ENCODE data around the gene SULT1C2. TPM values are rescaled to one million over a fixed set of nuclear protein-coding genes. Genes with fewer than 3 reads are reported as not detected.

The SULT1C2 gene
- total and polyA plus RNA-seq, 2 of the 4 experiments (the other 2 are of a cell fraction): 0.09 TPM; not detected in 1

- dilution Hi-C loops (cut with HindIII; ENCODE audit: low sequenced_read_pairs, unreplicated experiment) (no loop called here), intact Hi-C loops (cut with micrococcal nuclease) (no loop called here), in situ Hi-C loops (cut with MboI; ENCODE audit: low sequenced_read_pairs) (no loop called here)
- no peaks in the 10 kb centered on the region for H3K9me3 ChIP-seq (ENCODE audit: control insufficient read depth, insufficient read depth, low read length)
- ATAC-seq (ENCODE audit: low read depth) (peak; percentile 87), DNase-seq (peak; percentile 91)
- no peak overlapping the region for H4K5ac ChIP-seq (ENCODE audit: low read depth, low read length)
- no peak overlapping the region for H3K4me3 ChIP-seq (ENCODE audit: insufficient read depth, low read depth, low read length)
- peak overlapping the region; percentile 54 for H2BK20ac ChIP-seq (ENCODE audit: low read depth, low read length)
- H3K23ac ChIP-seq (ENCODE audit: low read depth, low read length): no peak overlapping the region
- TF ChIP-seq FOS (IDR thresholded peaks at IDR 0.05; ENCODE audit: low read depth, low read length) (peak; percentile 59; the same call in 1 of the 2 replicates), CEBPB (IDR thresholded peaks at IDR 0.05; ENCODE audit: low read depth, low read length) (peak; percentile 70), CTCF (conservative IDR thresholded peaks at IDR 0.05; ENCODE audit: low read depth, low read length) (no peak)
- peak overlapping the region; percentile 53; the same call in 1 of the 2 replicates for H3K18ac ChIP-seq (ENCODE audit: low read depth, low read length)
- H3K79me1 ChIP-seq (ENCODE audit: low read depth in 1 of 2, low read length in 2 of 2): no peaks in the 10 kb centered on the region
- peak overlapping the region; percentile 67 for H3K4me2 ChIP-seq (ENCODE audit: low read depth, low read length)
- H2BK15ac ChIP-seq (ENCODE audit: low read depth, low read length): 0 out of 3 replicates have a peak overlapping the region, but pooled peaks have one; percentile 39
- H3K4me1 ChIP-seq (ENCODE audit: control insufficient read depth, insufficient read depth, low read length): peaks cover 18% of the 10 kb centered on the region
- H2BK120ac ChIP-seq (ENCODE audit: low read depth, low read length): peak overlapping the region; percentile 41; the same call in 1 of the 2 replicates
- no peak overlapping the region for H3K56ac ChIP-seq (ENCODE audit: extremely low read depth, insufficient read depth, low read length)
- H2AK9ac ChIP-seq (replicated peaks; ENCODE audit: low read depth, low read length, poor library complexity): no peak overlapping the region
- H3K36me3 ChIP-seq (ENCODE audit: control insufficient read depth, insufficient read depth, low read length): no peaks in the 10 kb centered on the region
- H2AK5ac ChIP-seq (ENCODE audit: low read depth, low read length): no peak overlapping the region
- WGBS, 2 experiments (ENCODE audit: extremely low coverage in 2 of 2, insufficient read length in 1 of 2): no CpG with 5 or more reads among the region's 4 CpGs
- no TSS peak for BruUV-seq (replicated peaks)
- POLR2A ChIA-PET (ENCODE audit: unreplicated experiment): no interaction called here
- H3K27me3 ChIP-seq (ENCODE audit: control insufficient read depth, insufficient read depth, low read length): peaks cover 10% of the 10 kb centered on the region
- H2BK5ac ChIP-seq (ENCODE audit: low read depth, low read length, poor library complexity, severe bottlenecking): peak overlapping the region; percentile 80
- H3K9ac ChIP-seq (ENCODE audit: low read depth, low read length): no peak overlapping the region
- peak overlapping the region; percentile 27; the same call in 1 of the 2 replicates for H3K14ac ChIP-seq (replicated peaks; ENCODE audit: low read depth, low read length)
- no peak overlapping the region for H2AFZ ChIP-seq (replicated peaks; ENCODE audit: low read length, poor library complexity)
- CTCF ChIA-PET: no interaction called here
- H3K9me1 ChIP-seq (ENCODE audit: insufficient read depth, low read length): peaks cover 8% of the 10 kb centered on the region
- H3K27ac ChIP-seq (ENCODE audit: insufficient read depth, low read length): peak overlapping the region; percentile 63; the same call in 1 of the 2 replicates
- peak overlapping the region; percentile 59; the same call in 1 of the 2 replicates for H3K4ac ChIP-seq (ENCODE audit: low read depth, low read length)
- no peaks in the 10 kb centered on the region for H4K20me1 ChIP-seq (ENCODE audit: insufficient read depth, low read length)
- peak overlapping the region; percentile 21 to 33; a peak in 2 of 4 replicates for H4K8ac ChIP-seq (ENCODE audit: low read depth in 2 of 2, low read length in 2 of 2)
- no peak overlapping the region for H4K91ac ChIP-seq (ENCODE audit: insufficient read depth, low read depth, low read length)
Measured at GRCh38 chr2:108268001-108268400, 20.7 kb upstream of the SULT1C2 start.
